Measurements from ENCODE around the gene ARID1B.

Gene ARID1B

DNA sequence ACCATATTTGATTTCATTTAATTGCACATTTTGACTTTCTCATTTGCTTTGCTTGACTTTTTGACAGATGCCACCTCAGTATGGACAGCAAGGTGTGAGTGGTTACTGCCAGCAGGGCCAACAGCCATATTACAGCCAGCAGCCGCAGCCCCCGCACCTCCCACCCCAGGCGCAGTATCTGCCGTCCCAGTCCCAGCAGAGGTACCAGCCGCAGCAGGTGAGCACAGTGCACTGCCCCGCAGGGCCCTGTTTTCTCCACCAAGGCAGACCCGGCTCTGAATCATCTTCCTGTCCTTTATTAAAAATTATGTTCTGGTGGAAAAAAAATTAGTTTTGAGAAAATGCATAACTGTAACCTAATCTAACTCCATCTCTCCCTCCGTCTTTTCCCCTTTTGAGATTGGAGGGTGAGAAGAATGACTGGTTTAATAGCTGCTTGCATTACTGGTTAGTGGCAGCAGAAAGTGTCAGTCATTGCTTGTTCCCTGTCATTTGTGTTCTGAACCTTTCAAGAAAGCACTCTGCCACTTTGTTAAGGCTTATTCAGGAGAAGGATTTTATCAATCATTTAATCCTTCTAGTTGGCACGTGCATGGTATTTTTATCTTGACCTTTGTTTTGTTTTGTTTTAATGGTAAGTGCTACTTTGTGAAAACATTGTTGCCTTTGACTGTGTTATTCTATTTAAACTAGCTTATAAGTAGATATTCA lies 124.3 kb downstream of the ARID1B start:
- in situ Hi-C loops (cut with MboI; ENCODE audit: low sequenced_read_pairs) = no loop called here

DNA sequence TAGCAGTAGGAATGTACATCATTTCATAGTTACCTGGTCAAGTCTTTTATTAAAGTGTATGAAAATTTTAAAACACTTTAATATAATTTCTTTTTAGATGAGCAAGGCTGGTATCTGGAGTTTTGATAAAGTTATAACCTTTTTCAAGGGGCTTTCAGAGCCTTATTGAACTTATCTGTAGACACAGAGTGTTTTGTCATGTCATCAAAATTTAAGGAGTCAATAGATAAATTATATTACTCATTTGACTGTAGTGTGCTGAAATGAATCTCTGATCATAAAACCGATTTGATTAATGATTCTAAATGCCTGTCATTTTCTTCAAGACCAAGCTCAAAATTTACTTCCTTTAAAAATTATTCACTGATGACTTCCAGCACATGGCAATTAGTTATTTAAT lies 125.6 kb downstream of the ARID1B start:
- in situ Hi-C loops (cut with MboI; ENCODE audit: low sequenced_read_pairs) = no loop called here

- in situ Hi-C loops (cut with MboI; ENCODE audit: low sequenced_read_pairs) = no loop called here
Measured at GRCh38 chr6:156904176-156904967, 127.2 kb downstream of the ARID1B start.

DNA sequence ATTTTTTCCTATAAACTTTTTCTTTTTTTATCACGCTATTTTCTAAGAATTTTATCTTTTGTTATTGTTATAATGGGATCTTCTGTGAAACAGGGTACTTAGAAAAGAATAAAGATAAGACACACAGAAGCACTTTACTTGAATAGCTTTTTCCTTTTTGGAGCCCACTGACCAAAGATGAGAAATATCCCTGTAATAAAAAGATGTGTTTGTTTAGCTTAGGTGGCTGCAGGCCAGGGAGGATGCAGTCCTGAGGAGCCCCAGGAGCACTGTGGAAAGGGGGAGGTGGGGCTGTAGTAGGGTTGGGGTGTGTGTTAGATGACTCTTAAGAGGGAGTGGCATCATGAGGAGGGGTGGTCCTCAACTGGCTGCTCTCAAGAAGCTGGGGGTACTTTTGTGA lies 128.6 kb downstream of the ARID1B start:
- in situ Hi-C loops (cut with MboI; ENCODE audit: low sequenced_read_pairs) = no loop called here

GRCh38 chr6:156906451-156906850 lies 129.3 kb downstream of the ARID1B start:
- in situ Hi-C loops (cut with MboI; ENCODE audit: low sequenced_read_pairs) = no loop called here

DNA sequence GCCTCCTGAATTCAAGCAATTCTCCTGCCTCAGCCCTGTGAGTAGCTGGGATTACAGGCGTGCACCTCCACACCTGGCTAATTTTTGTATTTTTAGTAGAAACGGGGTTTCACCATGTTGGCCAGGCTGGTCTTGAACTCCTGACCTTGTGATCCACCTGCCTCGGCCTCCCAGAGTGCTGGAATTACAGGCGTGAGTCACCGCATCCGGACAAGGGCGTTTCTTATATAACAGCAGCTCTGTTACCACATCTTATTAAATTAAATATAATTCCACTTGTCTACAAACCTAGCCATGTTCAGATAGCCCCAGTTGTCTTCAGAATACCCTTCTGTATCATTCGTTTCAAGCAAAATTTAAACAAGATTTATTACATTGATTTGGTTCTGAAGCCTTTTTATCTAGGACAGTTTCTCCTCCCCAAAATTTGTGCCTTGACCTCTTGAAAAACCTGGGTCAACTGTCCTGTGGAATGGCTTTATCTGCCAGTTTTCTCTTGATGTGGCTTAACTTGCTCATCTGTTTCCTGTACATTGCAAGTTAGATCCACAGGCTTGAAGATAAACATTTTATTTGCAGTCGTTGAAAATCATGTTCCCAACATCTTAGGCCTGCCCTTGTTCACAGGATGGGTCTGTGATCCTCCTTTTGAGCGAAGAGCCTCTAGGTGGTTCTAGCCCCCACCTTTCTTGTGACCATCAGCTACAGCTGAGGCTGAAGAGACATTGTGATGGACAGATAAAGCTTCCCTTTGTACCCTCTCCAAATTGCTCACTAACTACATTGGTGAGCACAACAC lies 132.2 kb downstream of the ARID1B start:
- in situ Hi-C loops (cut with MboI; ENCODE audit: low sequenced_read_pairs) = no loop called here

GRCh38 chr6:156910011-156910334 lies 132.8 kb downstream of the ARID1B start:
- in situ Hi-C loops (cut with MboI; ENCODE audit: low sequenced_read_pairs) = no loop called here

DNA sequence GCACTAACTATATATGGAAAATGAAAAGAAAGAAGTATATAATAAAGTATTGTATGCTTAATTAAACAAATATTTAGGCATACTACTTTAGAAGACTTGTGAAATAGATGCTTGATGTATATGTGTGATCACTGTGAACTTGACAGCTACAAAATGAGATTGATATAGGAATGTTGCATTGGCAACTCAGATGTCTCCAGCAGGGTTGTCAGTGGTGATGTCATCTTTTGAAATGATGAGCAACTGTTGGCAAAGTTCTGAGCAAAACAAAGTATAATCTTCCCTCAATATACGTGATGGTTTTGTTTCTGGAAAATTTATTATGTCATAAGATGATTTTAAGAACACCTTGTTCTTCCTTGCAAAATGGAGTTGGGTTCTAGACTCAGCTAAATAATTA lies 133.8 kb downstream of the ARID1B start:
- in situ Hi-C loops (cut with MboI; ENCODE audit: low sequenced_read_pairs) = no loop called here

- in situ Hi-C loops (cut with MboI; ENCODE audit: low sequenced_read_pairs) = no loop called here
Measured at GRCh38 chr6:156911581-156911980, 134.4 kb downstream of the ARID1B start.

GRCh38 chr6:156912431-156912830 lies 135.3 kb downstream of the ARID1B start:
- in situ Hi-C loops (cut with MboI; ENCODE audit: low sequenced_read_pairs) = no loop called here

GRCh38 chr6:156914181-156914580 lies 137.0 kb downstream of the ARID1B start:
- in situ Hi-C loops (cut with MboI; ENCODE audit: low sequenced_read_pairs) = no loop called here

GRCh38 chr6:156916130-156916801 lies 139.1 kb downstream of the ARID1B start:
- in situ Hi-C loops (cut with MboI; ENCODE audit: low sequenced_read_pairs) = no loop called here

- in situ Hi-C loops (cut with MboI; ENCODE audit: low sequenced_read_pairs) = no loop called here
Measured at GRCh38 chr6:156917213-156917612, 140.0 kb downstream of the ARID1B start.

DNA sequence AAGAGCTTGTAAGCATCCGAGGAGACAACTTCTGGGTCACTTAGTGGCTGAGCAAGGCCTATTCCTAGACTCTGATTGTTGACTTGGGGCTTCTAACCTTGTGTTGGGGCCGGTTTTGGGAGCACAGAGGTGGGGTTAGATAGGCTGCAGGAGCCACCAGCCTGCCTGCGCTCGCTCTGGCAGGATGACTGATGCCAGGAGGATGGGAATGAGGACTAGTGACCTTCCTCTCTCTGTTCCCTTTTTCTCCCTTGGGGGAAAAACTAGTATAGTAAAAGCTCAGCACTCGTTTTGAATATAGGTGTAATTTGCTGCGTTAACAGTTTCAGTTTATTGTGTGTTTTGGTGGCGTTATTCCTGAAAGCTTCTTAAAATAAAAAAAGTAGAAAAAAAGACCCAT lies 141.5 kb downstream of the ARID1B start:
- in situ Hi-C loops (cut with MboI; ENCODE audit: low sequenced_read_pairs) = no loop called here

DNA sequence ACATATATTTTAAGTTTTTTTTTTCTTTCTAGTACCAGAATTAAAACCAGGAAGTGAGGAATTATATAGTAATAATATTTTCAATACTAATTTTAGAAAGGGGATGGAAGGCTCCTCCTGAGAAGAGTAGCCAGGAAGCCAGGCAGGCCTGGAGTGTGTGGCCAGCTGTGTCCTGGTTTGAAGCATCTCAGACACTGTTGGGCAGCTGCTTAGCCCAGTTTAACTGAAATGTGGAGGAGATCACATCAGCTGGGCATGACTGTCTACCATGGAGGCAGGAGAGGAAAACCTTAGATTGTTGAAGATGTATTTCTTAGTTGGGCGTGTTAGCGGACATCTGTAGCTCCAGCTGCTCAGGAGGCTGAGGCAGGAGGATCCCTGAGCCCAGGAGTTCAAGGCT lies 142.2 kb downstream of the ARID1B start:
- in situ Hi-C loops (cut with MboI; ENCODE audit: low sequenced_read_pairs) = no loop called here

DNA sequence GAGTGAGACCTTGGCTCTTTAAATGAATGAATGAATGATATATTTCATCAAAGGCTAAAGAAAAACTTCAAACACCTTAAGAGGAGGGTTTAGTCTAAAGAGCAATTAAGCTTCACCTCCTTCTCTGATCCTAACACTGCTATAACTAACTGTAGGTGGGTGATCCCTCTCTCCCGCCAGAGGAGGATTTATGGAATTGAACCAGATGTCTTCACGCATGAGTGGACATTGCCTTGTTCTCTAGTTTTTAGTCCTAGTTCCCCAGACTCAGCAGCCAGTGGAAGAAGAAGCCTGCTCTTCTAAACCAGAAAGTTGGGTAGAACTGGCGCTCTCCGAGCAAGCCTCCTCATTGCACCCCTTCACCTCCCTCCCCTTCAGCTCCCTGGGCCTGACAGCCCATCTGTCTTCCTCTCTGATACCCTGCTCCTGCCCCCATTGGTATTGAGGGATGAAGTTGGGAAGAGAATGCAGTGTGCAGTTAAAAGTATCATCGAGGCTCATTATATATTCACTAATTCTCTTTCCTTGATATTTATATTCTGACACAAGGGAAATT lies 142.7 kb downstream of the ARID1B start:
- in situ Hi-C loops (cut with MboI; ENCODE audit: low sequenced_read_pairs) = no loop called here

DNA sequence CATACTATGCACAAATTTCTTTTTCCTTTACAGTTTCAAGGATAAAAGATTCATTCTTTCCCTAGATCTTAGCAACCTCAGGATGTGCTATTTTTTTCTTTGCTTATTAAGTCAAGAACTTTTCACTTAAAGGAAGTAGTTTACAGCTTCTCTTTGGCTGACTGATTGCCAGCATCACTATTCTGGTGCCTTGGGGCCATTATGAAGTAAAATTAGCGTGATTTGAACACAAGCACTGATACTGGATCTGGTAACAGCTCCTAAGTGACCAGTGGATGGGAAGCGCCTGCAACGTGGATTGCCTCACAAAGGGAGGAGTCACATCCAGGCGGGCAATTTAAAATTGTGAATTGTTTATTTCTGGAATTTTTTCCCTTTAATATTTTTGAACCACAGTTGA lies 147.1 kb downstream of the ARID1B start:
- in situ Hi-C loops (cut with MboI; ENCODE audit: low sequenced_read_pairs) = no loop called here

- in situ Hi-C loops (cut with MboI; ENCODE audit: low sequenced_read_pairs) = no loop called here
Measured at GRCh38 chr6:156925026-156925425, 147.8 kb downstream of the ARID1B start.

DNA sequence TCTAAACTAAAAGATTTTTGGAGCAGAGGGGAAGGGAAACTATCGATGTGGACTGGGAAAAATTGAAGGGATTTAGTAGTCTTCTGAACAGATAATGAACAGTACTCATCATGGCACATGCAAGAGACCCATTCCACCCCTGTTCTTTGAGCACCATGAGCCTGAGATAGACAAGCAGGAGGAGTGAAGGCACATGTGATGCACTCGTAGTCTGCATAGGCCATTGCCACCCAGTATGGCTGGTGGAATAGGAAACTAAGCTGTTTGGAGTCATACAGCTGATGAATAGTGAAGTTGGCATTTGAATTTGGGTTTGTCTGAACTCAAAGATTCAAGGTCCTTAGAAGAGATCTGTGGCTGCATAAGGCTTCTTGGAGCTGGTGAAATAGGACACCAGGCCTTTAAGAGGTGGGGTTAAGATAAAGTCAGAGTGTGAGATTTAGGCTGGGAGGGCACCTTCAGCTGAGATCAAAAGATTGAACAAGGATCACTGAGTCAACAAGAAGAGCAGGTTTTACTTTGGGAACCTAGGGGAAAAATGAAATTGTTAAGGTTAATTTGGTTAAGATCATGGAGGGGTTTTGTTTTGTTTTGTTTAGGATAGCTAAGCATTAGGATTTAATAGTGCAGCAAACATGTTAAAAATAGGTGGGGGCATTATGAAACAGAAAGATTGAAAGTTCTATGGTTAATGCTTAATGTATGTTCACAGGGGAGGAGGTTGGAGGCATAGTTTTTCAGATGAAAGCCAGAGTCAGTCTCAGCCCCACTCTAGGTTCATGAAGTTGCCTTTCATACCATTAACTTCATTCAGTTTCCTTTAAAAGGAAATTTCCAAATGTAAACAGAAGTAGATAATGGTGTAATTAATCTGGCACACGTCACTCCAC lies 148.8 kb downstream of the ARID1B start:
- in situ Hi-C loops (cut with MboI; ENCODE audit: low sequenced_read_pairs) = no loop called here

GRCh38 chr6:156928126-156928525 lies 150.9 kb downstream of the ARID1B start:
- in situ Hi-C loops (cut with MboI; ENCODE audit: low sequenced_read_pairs) = no loop called here

Measured in HL-60/S4 treated with phorbol 12-myristate 13-acetate at 8.2 ng/mL for 4 days and 3 days (cell line).